K562 (cell line): ENCODE data around the gene DCLK1. TPM values are rescaled to one million over a fixed set of nuclear protein-coding genes. Genes with fewer than 3 reads are reported as not detected.

Experiments used
- ATAC-seq: fragments of 200-7000 bp; cut with Tn5 transposase; 3 replicates; pipeline ENCODE4 v1.9.1; 2020; ENCODE audit warnings: moderate library complexity
- BruUV-seq: library from RNA; stranded (reverse); fragments of 400-500 nt; replicated peaks from 2 replicates; lab custom pipeline; 2021; lab: Mats Ljungman, UMichigan
- CTCF ChIA-PET: fragments of 300-600 bp; formaldehyde crosslinking; extraction: SDS; loops from one replicate; lab custom pipeline; 2021; ENCODE audit warnings: low intra/inter-chr PET ratio; lab: Yijun Ruan, JAX
- POLR2A ChIA-PET: fragments of 300-600, 350-650 bp; sonication (Branson Sonifier 250); formaldehyde crosslinking; extraction: SDS; loops from one replicate; lab custom pipeline; 2021; ENCODE audit warnings: antibody characterized with exemption, inconsistent platforms; lab: Yijun Ruan, JAX
- DNase-seq, 4 experiments: peaks; one replicate each; pipeline versions ENCODE4 v3.0.0 to v3.0.0-alpha.2; 2011 to 2018; ENCODE audit warnings: low spot score in 3 of 4, mixed read lengths in 3 of 4; ENCODE audit errors: extremely low read depth in 1 of 4
- FAIRE-seq: peaks from 2 replicates; lab custom pipeline; 2011; peaks lifted over from hg19 to GRCh38; lab: Jason Lieb, UNC
- H2AFZ ChIP-seq: 2 replicates; pipeline ENCODE4 v1.6.0; 2011; ENCODE audit warnings: low read depth, low read length, control low read depth, inconsistent platforms
- H3K27ac ChIP-seq: fragments of 200-600 bp; 3 replicates; pipeline ENCODE4 v1.8.0; 2011; ENCODE audit warnings: low read depth, mild to moderate bottlenecking, control low read depth, inconsistent platforms, low read length, moderate library complexity, mixed read lengths; ENCODE audit errors: extremely low read depth
- H3K27me3 ChIP-seq, 2 experiments: fragments of 300-600 bp in 1 of 2; 2 replicates in 1 of 2; 3 replicates in 1 of 2; pipeline versions ENCODE4 v1.6.0 to v1.8.0; 2011; ENCODE audit warnings: inconsistent platforms in 2 of 2, low read length in 2 of 2, mild to moderate bottlenecking in 1 of 2, mixed read lengths in 1 of 2, moderate library complexity in 1 of 2; ENCODE audit not compliant: control insufficient read depth in 2 of 2, insufficient read depth in 2 of 2
- H3K36me3 ChIP-seq: fragments of 300-600 bp; 3 replicates; pipeline ENCODE4 v1.8.0; 2011; ENCODE audit warnings: mild to moderate bottlenecking, low read length, inconsistent platforms; ENCODE audit not compliant: control insufficient read depth, insufficient read depth
- H3K4me1 ChIP-seq, 2 experiments: fragments of 200-600 bp in 1 of 2; replicated peaks in 1 of 2; 2 replicates in 1 of 2; 3 replicates in 1 of 2; pipeline versions ENCODE4 v1.5.1 to v1.8.0; 2011; ENCODE audit warnings: inconsistent platforms in 2 of 2, low read length in 2 of 2, mild to moderate bottlenecking in 1 of 2, mixed read lengths in 1 of 2, moderate library complexity in 1 of 2; ENCODE audit not compliant: control insufficient read depth in 2 of 2, insufficient read depth in 2 of 2
- H3K4me2 ChIP-seq: 2 replicates; pipeline ENCODE4 v1.6.1; 2011; ENCODE audit warnings: low read length, control low read depth, inconsistent platforms, mixed read lengths; ENCODE audit not compliant: insufficient read depth
- H3K4me3 ChIP-seq: fragments of 200-600 bp; sonication (generic), shearing (Covaris generic); 2 replicates; pipeline ENCODE4 v1.5.1; 2016; ENCODE audit warnings: control low read depth, inconsistent platforms
- H3K79me2 ChIP-seq: fragments of 200-600 bp; 3 replicates; pipeline ENCODE4 v1.8.0; 2011; ENCODE audit warnings: low read length, inconsistent platforms; ENCODE audit not compliant: control insufficient read depth, insufficient read depth
- H3K9ac ChIP-seq, 2 experiments: 2 replicates each; pipeline versions ENCODE4 v1.6.0 to v1.6.1; 2011; ENCODE audit warnings: low read depth in 2 of 2, low read length in 2 of 2, control low read depth in 1 of 2, inconsistent platforms in 1 of 2, mild to moderate bottlenecking in 1 of 2, mixed read lengths in 1 of 2; ENCODE audit not compliant: insufficient read depth in 1 of 2
- H3K9me1 ChIP-seq: one replicate; pipeline ENCODE4 v1.6.0; 2011; ENCODE audit warnings: inconsistent platforms, mild to moderate bottlenecking, low read length, moderate library complexity; ENCODE audit not compliant: control insufficient read depth, insufficient read depth
- H3K9me3 ChIP-seq: replicated peaks from 2 replicates; pipeline ENCODE4 v1.5.1; 2011; ENCODE audit warnings: low read depth, low read length, inconsistent platforms; ENCODE audit not compliant: control insufficient read depth, insufficient read depth
- H4K20me1 ChIP-seq: replicated peaks from 2 replicates; pipeline ENCODE4 v1.6.1; 2011; ENCODE audit warnings: low read length, inconsistent platforms, mixed read lengths; ENCODE audit not compliant: control insufficient read depth, insufficient read depth
- E2F1 ChIP-seq: sonication (generic); formaldehyde crosslinking; IDR thresholded peaks from 2 replicates; pipeline ENCODE4 v1.8.1; 2023; ENCODE audit warnings: mild to moderate bottlenecking, missing genetic modification reagents, moderate library complexity
- HNRNPUL1 ChIP-seq: fragments of 200-400 bp; formaldehyde crosslinking; IDR thresholded peaks from 2 replicates; pipeline ENCODE4 v1.6.1; 2017; ENCODE audit warnings: low read length
- MLLT1 ChIP-seq, 2 experiments: fragments of 450-650 bp; IDR thresholded peaks; 2 replicates each; pipeline ENCODE4 v1.6.1; 2016
- MNT ChIP-seq, 2 experiments: fragments of 450-650 bp; conservative IDR thresholded peaks; 2 replicates each; pipeline ENCODE4 v1.6.1; 2017; ENCODE audit warnings: mild to moderate bottlenecking in 2 of 2, moderate library complexity in 2 of 2
- TAL1 ChIP-seq: fragments of 450-650 bp; IDR thresholded peaks from 2 replicates; pipeline ENCODE4 v1.6.1; 2016; ENCODE audit warnings: mild to moderate bottlenecking
- ZNF609 ChIP-seq: sonication (generic); formaldehyde crosslinking; IDR thresholded peaks from 2 replicates; pipeline ENCODE4 v1.8.1; 2023; ENCODE audit warnings: missing genetic modification reagents, mild to moderate bottlenecking, borderline replicate concordance
- WGBS: fragments of 100-300 bp; shearing (Covaris generic); methylation state at CpG from one replicate; pipeline ENCODE4 v1.1.6; 2016; ENCODE audit warnings: low coverage, mixed read lengths; ENCODE audit not compliant: insufficient coverage; ENCODE audit errors: missing lambda C conversion rate; 5-methylcytosine and 5-hydroxymethylcytosine counted together
- in situ Hi-C: fragments of 300-500 bp; cut with MboI; formaldehyde crosslinking; loops from 4 replicates; pipeline ENCODE4 v1.15.0; 2018; ENCODE audit warnings: inconsistent platforms, mixed read lengths
- intact Hi-C: fragments of 100-400 bp; cut with micrococcal nuclease; formaldehyde crosslinking; loops from 2 replicates; pipeline ENCODE4 v1.14.2; 2022
- polyA plus RNA-seq, 8 experiments: library from polyadenylated mRNA; depleted of rRNA in 4 of 8; stranded (reverse) in 5 of 8; unstranded in 3 of 8; fragments of >200 nt; fragmentation: Nextera tagmentation in 2 of 8; fragmentation: Illumina TruSeq in 1 of 8; extraction: Ambion mirVana in 2 of 8; extraction: Trizol in 1 of 8; gene quantifications; 2 replicates each; pipeline versions ENCODE4 v1.2.1 to v1.2.3, GENCODE V29; 2011 to 2014; ENCODE audit warnings: inconsistent platforms in 1 of 8, missing spikeins in 1 of 8
- total RNA-seq, 7 experiments: library from RNA; depleted of rRNA in 6 of 7; stranded (reverse); fragments of >200 nt in 6 of 7; fragmentation: Illumina TruSeq in 2 of 7; extraction: Trizol in 2 of 7; gene quantifications; 2 replicates each; pipeline versions ENCODE4 v1.2.1 to v1.2.3, GENCODE V29; 2011 to 2021; ENCODE audit warnings: low replicate concordance in 1 of 7
- TF ChIP-seq, protein P1 (sequence below): fragments of 450-650 bp; conservative IDR thresholded peaks from 2 replicates; pipeline ENCODE4 v1.6.1; 2016; ENCODE audit warnings: missing genetic modification characterization, low read depth, mild to moderate bottlenecking, missing compliant biosample characterization, moderate library complexity

Gene DCLK1
- total and polyA plus RNA-seq, 9 of the 15 experiments (the other 6 are each of a cell fraction or from before 2014, with no cell fraction given): 0.07 TPM; not detected in 8

DNA sequence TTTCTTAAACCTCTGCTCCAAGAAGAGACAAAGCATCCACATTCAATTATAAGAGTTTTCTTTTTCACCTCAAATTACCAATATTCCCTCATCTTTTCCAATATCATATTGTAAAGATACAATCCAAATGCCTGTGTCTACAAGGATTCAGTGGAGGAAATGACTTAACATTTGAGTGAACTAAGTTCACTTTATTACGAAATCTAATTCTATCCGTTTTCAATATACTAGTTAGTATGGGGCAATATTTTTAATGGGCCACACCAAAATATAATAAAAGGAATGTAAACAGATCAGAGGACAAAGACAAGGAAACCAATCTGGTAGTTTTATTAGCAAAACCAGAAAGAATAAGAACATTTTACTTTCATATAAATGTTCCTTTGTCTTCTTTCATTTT is 136.0 kb downstream of the DCLK1 start:
- ATAC-seq: no peak
- H3K9me3 ChIP-seq: no peaks in the 10 kb centered on the region
- WGBS: 0% methylated on average over 2 of the region's 2 CpGs
- no peaks in the 10 kb centered on the region for H3K79me2 ChIP-seq
- no peaks in the 10 kb centered on the region for H3K36me3 ChIP-seq
- TF ChIP-seq HNRNPUL1 (no peak), E2F1 (CRISPR knock-in tag) (no peak), TAL1 (no peak), ZNF609 (CRISPR knock-in tag) (no peak), MLLT1 (IDR thresholded peaks at IDR 0.05) (no peak), MNT (conservative IDR thresholded peaks at IDR 0.05) (no peak)
- TF ChIP-seq, protein P1, sequence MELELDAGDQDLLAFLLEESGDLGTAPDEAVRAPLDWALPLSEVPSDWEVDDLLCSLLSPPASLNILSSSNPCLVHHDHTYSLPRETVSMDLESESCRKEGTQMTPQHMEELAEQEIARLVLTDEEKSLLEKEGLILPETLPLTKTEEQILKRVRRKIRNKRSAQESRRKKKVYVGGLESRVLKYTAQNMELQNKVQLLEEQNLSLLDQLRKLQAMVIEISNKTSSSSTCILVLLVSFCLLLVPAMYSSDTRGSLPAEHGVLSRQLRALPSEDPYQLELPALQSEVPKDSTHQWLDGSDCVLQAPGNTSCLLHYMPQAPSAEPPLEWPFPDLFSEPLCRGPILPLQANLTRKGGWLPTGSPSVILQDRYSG: no peak
- in situ Hi-C loops (loop anchor here (25.0 kb wide), 1 partner anchor 417 kb away; no protein-coding TSS in a partner anchor), intact Hi-C loops (no loop called here)
- no peaks in the 10 kb centered on the region for H4K20me1 ChIP-seq
- BruUV-seq: no TSS peak
- H3K4me1 ChIP-seq: no peaks in the 10 kb centered on the region
- no peak overlapping the region for H3K9ac ChIP-seq
- DNase-seq: no peak
- ChIA-PET CTCF (no interaction called here), POLR2A (no interaction called here)
- no peak overlapping the region for H3K4me3 ChIP-seq
- H3K9me1 ChIP-seq: no peaks in the 10 kb centered on the region
- no peak for FAIRE-seq
- H3K27ac ChIP-seq: no peak overlapping the region
- H3K4me2 ChIP-seq: no peak overlapping the region
- no peaks in the 10 kb centered on the region for H3K27me3 ChIP-seq
- H2AFZ ChIP-seq: no peak overlapping the region
